Superior temporal gyrus (tissue), 1 donor: ENCODE data around the gene PCDH1.
"Not testable (repeated sequence)": the region's sequence is repeated elsewhere in the genome, so short reads cannot be mapped to it uniquely, and the experiment has no call there.

Experiments used
- DNase-seq: peaks from one replicate; pipeline ENCODE4 v3.0.0-alpha.2; 2016; ENCODE audit errors: extremely low spot score

PCDH1 gene

DNA sequence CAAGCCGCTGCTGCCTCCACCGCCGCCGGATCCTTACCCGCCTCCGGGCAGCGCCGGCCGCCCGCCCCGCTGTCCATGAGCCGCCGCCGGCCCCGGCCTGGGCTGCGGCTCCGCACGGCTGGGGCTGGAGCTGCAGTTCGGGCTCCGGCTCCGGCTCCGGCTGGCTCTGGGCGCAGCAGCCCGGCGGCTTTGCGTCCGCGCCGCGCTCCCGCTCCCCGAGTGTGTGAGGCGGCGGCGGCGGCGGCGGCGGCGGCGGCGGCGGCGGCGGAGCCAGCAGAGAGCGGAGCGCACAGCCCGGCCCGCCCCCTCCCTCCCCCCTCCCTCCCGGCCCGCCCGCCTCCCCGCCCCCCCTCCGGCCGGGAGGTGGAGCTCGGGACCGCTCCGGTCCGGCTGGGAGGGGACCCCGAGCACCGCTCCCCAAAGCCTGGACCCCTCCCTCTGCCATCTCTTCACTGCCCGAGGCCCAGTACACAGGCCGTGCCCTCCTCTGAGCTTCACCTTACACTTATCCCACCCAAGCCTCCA lies at the start of gene PCDH1:
PCDH1 (minus strand) TSS at position 225 of the 525 bp plus-strand sequence; CDS start at position 77, 148 bp downstream.
- DNase-seq: peak; percentile 75

DNA sequence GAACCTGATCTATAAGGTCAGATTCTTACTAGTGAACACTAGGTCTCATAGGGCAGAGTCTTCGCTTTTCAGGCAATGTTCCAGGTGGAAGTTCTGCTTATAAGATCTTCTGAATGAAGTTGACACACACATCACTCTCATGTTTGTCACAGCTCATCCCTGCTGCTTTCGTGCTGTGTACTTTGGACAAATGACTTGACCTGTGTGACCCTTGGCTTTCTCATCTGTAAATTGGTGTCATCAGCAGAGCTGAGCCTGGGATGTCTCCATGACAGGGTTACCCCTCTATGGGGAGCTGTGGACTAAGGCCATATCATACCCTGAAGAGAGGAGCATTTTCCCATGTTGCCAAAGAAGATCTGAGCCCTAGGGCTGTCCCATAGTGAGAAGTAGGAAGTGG lies 48.2 kb upstream of the PCDH1 start:
- no peak for DNase-seq

DNA sequence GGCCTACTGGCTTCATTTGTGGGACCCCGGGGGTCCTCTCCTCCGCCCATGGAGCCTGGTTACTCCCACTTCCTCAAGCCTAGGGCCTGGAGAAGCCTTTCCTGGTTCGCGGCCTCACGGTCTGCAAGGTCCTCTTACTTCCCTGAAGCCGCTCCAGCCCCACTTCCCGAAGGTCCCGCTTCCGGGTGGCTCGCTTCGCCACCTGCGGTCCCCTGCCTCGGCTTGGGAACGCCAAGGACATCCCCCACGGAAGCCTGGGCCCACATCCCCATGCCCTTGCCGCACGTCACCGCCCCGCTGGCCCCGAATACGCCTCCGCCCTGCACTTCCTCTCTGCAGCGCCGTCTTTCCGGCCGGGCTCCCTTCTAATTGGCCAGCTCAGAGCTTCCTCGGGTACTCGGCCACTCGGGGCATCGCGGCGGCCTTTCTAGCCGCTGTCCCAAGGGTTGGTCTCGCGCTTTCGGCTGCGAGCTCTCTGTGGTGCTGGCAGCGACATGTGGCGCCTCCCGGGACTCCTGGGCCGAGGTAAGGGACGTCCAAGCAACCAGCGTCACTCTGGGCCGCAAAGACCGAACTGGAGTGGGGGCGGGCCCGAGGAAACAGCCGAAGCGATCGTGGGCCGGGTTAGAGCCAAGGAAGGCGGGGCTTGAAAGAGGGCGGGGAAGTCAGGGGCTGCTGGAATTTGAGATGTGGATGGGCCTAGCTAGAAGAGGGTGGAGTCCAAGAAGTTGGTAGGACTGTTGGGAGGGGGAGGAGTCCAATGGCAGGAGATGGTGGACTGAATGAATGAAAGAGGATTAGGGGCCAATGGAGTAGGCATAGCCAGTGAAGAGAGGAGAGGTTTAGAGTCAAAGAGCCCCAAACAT lies 45.5 kb upstream of the PCDH1 start, which contains the start of gene DELE1:
DELE1 (plus strand) TSS at position 424 of the 866 bp plus-strand sequence; CDS start at position 495, 71 bp downstream.
- DNase-seq: peak; percentile 93

DNA sequence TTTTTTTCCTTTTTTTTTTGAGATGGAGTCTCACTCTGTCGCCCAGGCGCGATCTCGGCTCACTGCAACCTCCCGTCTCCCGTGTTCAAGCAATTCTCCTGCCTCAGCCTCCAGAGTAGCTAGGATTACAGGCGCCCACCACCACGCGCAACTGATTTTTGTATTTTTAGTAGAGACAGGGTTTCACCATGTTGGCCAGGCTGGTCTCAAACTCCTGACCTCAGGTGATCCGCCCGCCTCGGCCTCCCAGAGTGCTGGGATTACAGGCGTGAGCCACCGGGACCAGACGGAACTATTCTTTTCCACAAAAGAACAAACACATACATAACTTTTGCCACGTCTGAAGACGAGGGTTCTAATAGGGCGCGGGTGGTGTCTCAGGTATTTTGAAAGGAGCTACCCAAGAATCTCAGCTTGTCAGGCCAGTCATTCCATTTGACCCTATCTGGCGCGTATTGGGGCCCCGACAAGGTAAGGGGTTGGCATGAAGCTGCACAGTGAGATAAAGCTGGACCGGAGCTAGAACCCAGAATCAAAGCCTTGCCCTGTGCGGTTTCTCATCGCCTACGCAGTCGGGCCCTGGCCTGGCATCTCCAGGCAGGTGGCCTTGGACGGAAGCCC lies 44.7 kb upstream of the PCDH1 start:
- DNase-seq: not testable (repeated sequence)

DNA sequence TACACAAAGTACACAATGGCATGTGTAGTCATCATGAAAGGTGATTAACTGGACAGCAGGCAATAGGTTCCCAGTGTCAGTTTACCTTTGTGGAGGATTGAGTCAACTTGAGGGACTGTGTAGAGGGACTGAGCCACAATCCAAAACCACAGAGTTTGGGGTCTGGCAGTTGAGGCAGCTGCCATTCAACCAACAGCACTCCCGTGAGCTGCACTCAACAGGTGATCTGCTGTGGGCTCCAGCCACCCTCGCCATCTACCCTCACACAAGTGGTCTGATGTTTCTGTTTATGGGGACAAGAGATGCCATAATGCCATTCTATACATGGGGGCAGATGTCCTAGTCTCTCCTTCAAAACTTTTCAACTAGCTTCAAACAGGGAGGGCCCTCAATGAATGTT lies 42.6 kb upstream of the PCDH1 start:
- DNase-seq: no peak

DNA sequence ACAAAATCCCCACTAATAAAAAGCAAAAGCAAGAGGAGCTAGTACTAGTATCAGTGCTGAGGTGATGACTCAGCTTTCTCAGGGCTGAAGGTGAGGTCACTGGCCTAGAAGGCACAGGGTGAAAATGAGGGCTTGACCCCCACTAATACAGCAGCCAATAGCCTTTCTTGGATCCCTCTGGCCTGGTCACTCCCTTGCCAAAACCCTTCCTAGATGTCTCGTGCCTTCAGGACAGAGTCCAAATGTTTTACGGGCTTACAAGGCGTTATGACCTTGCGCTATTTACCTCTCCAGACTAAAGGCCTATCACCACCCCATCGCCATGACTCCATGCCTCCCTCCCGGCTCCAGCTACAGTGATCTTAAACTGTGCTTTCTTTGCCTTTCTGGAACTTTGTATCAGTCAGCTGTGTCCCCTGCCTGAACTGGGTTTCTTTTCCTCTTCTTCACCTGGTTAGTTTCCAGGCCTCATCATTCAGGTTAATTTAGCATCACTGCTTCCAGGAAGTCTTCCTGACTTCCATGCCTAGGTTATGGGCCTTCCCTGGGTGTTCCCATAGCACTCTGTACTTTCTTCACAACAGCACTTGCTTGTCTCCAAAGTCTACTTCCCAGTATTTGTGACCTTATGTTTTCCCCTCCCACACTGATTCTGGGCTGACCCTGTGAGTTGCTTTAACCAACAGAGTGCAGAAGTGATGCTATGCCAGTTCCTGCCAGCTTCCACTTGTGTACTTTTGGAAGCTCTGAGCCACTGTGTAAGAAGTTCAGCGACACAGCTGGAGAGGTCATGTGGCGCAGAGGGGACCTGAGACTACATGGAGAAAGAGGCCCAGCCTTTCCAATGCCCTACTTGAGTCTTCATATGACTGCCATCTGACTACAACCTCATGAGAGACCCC lies 41.3 kb upstream of the PCDH1 start:
- DNase-seq: no peak

DNA sequence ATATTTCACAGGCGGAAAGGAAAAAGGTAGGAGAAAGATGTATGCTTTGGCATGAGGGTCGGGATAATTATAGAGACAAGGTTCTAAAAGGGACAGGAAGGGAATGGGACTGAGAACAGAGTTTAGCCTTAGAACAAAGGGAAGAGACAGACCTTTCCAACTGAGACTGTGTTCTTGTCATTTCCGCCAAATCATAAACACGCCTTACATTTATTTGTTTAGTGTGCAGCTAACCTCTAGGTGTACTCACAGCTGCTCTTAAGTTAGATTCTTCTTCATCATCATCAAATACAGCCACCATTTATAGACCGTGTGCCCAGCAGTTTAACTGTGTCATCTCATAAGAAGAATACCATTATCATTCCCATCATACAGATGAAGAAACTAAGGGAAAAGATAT lies 39.5 kb upstream of the PCDH1 start:
- no peak for DNase-seq

DNA sequence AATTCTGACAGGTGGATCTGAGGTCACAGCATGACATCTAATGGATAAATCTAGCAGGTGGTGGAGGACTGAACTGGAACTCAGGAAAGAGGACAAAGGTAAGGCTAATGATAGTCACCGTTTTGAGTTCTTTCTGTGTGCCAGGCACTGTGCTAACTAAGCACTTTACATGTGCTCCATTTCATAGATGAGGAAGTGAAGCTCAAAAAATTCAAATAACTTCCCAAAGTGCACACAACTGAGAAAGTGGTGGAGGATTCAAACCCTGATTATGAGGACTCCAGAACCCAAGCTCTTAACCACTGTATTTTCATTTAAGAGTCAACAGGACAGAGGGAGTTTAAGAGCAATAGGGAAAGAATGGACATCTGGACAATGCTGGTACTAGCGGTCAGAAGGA lies 38.3 kb upstream of the PCDH1 start:
- DNase-seq: no peak

DNA sequence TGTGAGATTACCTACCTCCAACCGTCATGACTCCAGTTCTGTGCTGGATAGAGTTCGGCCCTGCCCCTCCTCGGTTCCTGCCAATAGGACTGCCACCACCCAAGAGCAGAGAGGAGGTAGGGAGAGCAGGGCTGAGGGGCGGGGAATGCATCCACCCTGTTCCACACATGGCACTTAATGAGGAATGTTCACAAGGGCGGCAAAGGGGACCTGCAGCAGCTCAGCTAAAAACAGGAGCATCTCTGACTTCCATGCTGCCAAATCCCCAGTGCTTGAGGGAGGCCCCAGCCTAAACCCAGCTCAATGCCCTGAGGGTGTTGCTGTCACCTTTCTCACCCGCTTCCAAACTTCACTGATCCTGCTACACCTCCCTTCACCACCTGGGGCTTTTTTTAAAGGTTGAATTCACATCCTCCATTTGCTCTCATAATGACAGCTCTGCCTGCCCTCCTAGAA lies 37.7 kb upstream of the PCDH1 start:
- no peak for DNase-seq

DNA sequence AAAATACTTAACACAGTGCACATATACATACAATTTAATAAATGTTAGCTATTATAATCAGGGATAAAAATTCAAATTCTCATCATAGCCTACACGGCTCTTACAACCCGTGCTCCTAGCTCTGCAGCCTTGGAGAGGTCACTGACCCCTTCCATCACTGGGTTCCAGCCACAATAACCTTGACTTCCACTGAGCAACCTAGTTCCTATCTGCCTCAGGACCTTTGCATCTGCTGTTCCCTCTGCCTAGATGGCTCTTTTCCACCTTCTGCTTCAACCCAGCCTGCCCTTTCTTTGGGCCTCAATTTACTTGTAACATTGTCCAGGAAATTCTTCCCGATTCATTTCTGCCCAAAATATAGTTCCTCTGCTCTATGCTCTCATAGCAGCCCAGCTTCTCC lies 36.6 kb upstream of the PCDH1 start:
- no peak for DNase-seq

DNA sequence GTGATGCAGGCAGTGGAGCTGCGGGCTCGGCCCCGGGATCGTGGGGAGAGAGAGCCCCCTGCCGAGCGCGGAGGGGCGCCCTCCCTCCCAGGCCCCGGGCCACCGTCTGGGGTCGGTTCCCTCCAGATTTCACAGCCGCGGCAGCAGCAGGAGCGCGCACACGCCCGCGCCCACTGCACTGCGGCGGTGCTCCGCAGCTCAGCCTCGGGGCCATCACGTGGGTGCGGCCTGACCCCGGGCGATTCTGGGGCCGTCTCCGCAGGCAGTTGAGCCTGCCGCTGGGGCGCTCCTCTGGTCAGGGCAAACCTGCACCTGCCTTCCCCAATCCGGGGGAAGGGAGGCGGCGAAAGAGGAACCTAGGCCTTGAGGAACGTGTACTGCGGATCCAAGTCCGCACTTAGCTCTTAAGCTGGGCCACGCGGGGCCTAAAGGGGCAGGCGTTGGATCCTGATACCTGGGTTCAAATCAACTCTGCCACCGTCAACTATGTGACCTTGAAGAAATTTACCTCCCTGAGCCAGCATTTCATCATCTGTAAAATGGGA lies 36.1 kb upstream of the PCDH1 start:
- DNase-seq: peak; percentile 59

DNA sequence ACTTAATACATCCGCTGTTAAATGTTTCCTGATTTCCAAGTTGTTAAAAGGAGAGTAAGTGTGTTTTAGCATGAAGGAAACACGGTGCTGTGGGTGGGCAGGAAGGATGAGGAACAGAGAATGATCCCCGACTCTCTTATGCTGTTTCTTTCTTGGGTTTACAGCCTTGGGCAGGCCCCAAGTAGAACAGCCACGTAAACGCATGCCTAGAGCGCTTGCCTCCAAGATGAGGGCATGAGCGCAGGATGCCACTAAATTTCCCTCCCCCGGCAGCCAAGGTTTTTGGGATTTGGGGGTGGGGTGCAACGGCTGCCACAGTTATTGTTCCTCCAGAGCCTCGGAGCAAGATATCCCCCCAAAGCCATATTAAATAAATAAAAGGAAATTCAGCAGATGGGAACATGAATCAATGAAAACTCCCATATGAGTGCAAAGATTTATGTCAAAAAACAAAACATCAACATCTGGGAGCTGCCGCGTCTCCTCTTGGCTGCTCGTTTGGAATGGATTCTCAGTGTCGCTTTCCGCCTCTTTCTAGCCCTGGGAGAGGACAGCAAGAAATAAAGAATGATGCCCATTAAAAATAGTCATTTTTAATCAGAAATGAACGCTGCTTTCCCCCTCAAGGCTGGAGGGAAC lies 35.5 kb upstream of the PCDH1 start:
- peak; percentile 45 for DNase-seq

DNA sequence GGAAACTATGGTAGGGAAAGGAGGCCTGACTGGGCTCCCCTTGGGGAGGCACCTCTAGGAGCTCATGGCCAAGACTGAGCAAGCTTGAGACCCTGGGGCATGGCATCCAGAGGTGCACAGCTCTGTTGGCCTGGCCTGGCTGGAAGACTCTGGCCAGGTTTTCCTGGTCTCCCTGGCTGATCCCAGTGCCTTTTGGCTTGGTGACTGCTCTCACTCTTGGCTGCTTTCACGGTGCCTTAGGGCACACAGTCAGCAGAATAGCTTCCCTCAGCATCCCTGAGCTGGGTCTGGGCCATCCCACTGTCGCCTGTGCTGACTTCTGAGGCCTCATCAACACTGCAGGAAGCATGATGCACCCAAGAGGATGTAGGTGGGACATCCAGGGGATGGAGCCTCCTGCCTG lies 32.1 kb upstream of the PCDH1 start:
- no peak for DNase-seq

DNA sequence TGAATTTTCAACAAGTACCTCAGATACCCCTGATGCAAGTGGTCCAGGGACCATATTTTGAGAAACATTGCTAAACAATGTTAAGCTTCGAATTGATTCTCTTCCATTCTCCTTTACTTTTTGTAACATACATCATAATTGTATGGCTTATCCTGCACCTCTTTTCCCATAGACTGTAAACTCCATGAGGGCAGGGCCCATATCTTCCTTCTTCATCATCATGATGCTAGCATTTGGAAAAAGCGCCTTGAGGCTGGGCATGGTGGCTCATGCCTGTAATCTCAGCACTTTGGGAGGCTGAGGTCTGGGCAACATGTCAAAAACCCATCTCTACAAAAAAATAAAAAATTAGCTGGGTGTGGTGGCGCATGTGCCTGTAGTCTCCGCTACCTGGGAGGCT lies 31.0 kb upstream of the PCDH1 start:
- no peak for DNase-seq

DNA sequence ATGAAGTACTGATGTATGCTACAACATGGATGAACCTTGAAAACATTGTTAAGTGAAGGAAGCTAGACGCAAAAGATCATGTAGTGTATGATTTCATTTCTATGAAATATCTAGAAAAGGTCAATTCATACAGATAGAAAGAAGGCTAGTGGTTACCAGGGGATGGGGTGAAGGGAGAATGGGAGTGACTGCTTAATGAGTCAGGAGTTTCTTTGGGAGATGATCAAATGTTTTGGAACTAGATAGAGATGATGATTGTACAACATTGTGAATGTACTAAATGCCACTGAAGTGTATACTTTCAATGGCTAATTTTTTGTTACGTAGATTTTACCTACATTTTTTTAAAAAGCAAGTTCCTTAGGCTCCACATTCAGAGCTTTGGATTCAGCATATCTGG lies 30.6 kb upstream of the PCDH1 start:
- DNase-seq: no peak

DNA sequence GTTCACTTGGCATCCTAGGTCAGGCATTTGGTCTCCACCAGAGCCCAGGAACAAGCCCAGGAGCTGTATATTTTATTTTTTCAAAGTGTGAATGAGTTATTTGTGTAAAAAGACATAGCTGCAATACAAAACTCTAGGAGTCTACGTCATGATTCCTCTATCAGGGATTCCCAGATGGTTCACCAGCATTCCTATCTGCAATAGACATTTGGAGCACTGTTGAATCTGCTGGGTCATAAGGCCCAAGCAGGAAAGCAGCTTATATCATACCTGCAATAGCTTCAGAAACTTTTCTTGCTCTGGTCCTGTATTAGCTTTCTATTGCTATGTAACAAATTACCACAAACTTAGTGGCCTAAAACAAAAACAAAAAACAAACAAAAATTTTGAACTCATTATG lies 28.8 kb upstream of the PCDH1 start:
- no peak for DNase-seq

DNA sequence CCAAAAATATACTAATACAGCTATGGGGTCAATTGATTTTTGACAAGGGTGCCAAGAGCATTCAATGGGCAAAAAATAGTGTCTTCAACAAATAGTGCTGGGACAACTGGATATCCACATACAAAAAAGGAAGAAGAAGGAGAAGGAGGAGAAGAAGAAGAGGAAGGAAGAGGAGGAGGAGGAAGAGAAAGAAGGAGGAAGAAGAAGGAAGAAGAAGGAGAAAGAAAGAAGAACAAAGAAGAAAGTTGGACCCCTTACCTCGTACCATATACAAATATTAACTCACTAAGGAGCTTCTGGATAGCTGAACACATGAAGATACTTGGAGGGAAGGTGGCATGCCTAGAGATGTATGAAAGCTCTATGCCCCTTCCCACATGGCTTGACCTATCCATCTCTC lies 28.3 kb upstream of the PCDH1 start:
- DNase-seq: no peak

DNA sequence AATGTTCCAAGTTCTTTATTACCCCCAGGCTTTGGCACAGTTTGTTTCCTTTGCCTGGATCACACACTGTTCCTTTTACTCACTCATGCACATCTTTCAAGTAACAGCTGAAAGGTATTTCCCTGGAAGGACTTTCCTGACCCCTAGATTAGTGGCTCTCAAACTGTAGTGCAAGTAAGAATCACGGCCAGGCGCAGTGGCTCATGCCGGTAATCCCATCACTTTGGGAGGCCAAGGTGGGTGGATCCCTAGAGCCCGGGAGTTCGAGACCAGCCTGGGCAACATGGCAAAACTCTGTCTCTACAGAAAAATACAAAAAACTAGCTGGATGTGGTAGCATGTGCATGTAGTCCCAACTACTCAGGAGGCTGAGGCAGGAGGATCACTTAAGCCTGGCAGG lies 26.3 kb upstream of the PCDH1 start:
- no peak for DNase-seq

DNA sequence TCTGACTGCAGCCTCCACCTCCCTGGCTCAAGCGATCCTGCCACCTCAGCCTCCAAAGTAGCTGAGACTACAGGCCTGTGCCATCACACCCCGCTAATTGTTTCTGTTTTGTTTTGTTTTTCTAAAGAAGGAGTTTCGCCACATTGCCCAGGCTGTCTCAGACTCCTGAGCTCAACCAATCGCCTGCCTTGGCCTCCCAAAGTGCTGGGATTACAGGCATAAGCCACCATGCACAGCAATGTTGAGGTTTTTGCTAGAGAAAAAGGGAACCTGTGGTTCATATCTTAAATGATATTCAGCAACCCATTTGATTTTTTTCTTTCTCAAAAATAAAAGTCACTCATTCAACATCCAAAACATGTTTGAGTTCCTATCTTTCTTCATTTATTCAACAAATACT lies 25.1 kb upstream of the PCDH1 start:
- DNase-seq: no peak

DNA sequence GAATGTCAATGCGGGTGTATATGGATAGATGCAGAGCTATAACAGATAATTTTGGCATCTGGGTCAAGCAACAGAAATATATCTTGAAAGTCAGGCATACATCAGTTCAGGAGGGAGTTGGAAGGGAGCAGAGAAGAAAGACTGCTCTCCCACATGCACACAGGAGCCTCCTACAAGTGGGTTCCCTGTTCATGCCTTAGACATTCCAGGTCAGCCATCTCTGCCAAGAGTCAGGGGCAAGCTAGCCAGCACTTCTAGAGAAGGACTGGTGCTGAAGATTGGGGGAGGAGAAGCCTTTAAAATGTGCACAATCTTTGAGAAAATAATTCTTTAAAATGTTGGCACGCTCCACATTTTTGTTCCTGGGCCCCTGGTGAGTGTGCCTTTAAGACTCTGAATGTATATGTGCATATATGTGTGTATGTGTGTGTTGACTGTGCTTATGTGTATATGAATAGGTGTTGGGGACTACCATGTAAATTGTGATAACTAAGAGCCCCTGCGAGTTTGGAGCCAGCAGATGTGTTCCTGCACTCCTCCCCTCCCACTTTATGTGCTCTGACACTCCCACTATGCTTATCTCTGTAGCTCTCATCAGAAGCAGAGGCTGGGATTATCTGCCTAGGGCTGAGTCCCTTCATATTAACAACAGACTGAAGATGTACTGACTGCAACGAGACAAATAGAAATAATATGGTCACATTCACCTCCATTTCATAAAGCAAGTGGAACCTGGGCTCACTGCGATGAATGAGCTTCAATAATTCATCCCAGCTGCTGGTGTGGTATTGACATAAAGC lies 24.0 kb upstream of the PCDH1 start:
- no peak for DNase-seq
